ENCODE results near the gene TFPI. TPM values are rescaled to one million over a fixed set of nuclear protein-coding genes. Genes with fewer than 3 reads are reported as not detected.
"Not testable (repeated sequence)": the region's sequence is repeated elsewhere in the genome, so short reads cannot be mapped to it uniquely, and the experiment has no call there.

TFPI gene
- total RNA-seq, result 144 TPM

DNA sequence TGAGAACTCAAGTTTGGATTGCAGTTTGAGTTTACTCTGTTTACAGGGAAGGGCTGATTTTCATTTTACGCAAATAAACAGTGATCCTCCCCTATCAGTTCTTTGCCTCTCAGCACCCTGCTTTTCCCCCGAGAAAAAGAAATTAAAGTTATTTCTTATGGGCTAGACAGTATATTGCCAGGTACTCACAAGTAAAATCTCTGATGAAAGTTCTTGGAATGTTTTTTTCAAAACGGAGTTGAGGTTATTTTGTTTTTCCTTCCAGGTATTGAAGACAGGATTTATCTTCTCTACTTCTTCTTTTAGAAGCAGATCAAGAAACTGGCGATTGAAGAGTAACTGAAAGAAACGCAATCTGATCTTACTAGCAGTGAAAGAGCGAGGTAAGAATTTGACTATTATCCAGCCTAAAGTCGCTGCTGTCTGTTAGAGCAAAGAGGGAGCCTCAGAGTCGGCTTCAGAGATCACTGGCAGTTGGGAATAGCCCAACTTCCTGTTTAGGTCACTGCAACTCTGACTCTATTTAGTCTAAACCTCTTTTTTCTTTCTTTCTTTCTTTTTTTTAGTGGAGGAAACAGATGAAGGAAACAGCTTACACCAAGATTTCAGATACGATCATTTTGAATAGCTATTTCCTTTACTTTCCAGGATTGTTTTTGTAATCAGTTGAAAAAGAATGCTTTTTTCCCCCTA, at the start of gene TFPI:
Gene TFPI (minus strand): TSS at position 425 of the 693 bp plus-strand sequence. CDS start 50,667 bp downstream, outside the sequence.
- ATAC-seq, result peak; percentile 82
- peak; percentile 61 for DNase-seq (ENCODE audit: low spot score)

GRCh38 chr2:187594801-187595200, 40.6 kb upstream of the TFPI start:
- ATAC-seq (no peak), DNase-seq (ENCODE audit: low spot score) (no peak)

GRCh38 chr2:187593697-187594096, 39.5 kb upstream of the TFPI start:
- DNase-seq (ENCODE audit: low spot score) (no peak), ATAC-seq (no peak)

- DNase-seq (ENCODE audit: low spot score) (no peak), ATAC-seq (no peak)
Observed at GRCh38 chr2:187593098-187593497, 38.9 kb upstream of the TFPI start.

DNA sequence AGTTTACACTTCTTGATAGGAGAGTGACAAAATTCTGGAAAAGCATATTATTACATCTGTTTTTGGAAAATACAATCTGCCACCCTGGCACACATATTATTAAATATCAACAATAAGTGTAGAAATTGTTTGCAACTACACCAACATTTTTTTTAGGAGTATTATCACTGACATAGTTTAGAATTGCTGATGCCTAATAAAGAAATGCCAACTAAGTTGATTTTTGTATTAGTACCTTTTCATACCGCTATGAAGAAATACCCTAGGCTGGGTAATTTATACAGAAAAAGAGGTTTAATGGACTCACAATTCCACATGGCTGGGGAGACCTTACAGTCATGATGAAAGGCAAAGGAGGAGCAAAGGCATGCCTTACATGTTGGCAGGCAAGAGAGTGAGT, 35.9 kb upstream of the TFPI start:
- DNase-seq (ENCODE audit: low spot score) (no peak), ATAC-seq (no peak)

DNA sequence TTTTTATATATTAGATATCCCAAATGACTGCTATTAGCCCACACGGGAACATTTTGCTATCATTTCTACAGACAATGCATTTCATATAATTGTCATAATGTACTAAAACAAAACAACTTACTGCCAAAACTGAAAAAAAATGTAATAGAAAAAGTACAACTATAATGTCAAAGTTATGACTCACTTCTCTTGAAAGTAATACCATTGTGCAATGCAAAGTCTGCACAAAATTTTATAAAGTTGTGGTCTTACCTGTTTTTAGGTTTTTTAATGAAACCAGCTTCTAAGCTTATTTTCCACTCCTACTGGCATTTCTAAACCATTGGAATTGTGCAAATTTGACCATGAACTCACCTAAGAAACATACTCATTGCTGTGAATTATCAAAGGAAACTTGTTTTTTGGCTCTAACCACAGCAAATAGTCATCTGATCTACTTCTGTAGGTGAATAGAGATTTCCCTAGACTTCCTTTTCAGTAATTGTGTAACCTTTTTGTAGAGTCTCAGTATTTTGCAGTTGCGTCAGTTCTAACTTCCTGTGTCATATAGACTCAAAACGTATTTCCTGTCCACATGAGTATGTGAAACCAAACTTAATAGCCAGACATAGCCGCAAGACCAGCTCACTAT, 31.9 kb upstream of the TFPI start:
- DNase-seq (ENCODE audit: low spot score) (no peak), ATAC-seq (no peak)

- ATAC-seq, result peak; percentile 91
- no peak for DNase-seq (ENCODE audit: low spot score)
Observed at GRCh38 chr2:187581125-187581896, 27.1 kb upstream of the TFPI start.

- no peak for DNase-seq (ENCODE audit: low spot score)
- peak; percentile 83 for ATAC-seq
Observed at GRCh38 chr2:187580462-187581124, 26.4 kb upstream of the TFPI start.

DNA sequence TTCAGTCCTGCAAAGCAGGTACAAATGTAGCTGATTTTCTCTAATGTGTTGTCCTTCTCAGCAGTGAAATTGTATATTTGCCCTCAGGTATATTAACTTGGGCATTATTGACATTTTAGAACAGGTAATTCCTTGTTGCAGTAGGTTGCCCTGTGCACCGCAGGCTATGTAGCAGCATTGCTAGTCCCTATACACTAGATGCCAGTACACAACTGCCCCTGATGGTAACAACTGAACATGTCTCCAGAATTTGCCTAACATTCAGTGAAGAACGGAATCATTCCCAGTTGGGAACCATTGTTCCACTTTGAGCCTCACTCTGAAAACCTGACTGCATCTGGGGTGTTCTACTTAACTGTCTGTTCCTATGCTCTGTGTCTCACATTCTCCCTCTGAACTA, 23.1 kb upstream of the TFPI start:
- DNase-seq (ENCODE audit: low spot score) (no peak), ATAC-seq (peak; percentile 65)

DNA sequence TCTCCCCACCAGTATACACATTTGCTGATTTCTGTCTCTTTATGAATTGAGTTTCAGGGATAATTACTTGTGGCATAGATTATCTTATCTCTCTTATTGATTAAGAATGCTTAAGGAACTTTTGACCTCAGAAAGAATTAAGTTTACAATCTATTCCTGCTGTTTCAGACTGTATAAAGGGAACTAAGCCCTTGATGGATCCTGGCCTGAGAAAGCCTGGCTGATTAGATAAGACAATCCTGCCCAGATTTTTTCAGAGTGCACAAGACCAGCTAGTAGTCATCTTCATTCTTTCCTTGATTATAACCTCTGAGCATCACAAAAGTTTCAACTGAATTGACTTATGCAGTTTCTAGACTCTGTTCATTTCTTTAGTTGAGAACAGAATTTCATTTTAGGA, 22.7 kb upstream of the TFPI start:
- DNase-seq (ENCODE audit: low spot score) (no peak), ATAC-seq (no peak)

GRCh38 chr2:187575751-187576067, 21.5 kb upstream of the TFPI start:
- DNase-seq (ENCODE audit: low spot score), result no peak
- ATAC-seq, result no peak

- ATAC-seq (peak; percentile 47), DNase-seq (ENCODE audit: low spot score) (no peak)
Observed at GRCh38 chr2:187574969-187575750, 20.9 kb upstream of the TFPI start.

GRCh38 chr2:187573722-187574121, 19.5 kb upstream of the TFPI start:
- DNase-seq (ENCODE audit: low spot score) (no peak), ATAC-seq (no peak)

- not testable (repeated sequence) for DNase-seq (ENCODE audit: low spot score); ATAC-seq
Observed at GRCh38 chr2:187571996-187572395, 17.8 kb upstream of the TFPI start.

DNA sequence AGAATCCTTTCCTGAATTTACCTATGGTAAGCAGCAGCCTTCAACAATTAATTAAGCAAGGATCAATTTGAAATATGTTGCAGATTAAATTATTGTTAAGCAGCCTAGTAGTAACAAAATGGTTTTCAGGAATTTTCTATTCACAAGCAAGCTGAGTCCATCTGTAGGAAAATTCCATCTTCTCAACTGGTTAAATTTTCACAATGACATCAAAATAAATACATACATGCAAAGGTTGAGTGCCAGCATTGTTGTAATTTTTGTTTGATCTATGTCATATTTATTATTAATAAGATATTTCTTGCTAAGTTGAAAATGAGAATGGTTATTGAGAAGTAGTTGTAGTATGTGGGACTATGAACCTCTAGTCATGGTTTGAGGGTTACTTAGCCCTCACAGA, 15.3 kb upstream of the TFPI start:
- ATAC-seq (no peak), DNase-seq (ENCODE audit: low spot score) (no peak)

DNA sequence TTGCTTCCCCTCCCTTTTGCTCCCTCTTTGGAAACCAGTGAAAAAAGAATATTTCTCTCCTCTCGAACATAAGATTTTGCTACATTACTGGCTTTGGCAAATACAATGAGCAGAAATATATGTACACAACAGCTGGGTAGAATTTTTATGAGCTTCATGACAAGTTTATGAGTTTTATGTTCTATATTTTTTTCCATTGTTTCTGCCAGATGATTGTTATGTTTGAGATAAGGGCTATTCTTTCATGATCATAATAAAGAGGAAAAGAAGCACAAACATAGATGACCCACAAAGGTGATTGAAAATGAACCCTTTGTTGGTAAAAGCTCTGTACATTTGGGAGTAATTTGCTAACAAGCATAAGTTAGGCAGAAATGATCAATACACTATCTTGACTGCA, 14.8 kb upstream of the TFPI start:
- DNase-seq (ENCODE audit: low spot score) (no peak), ATAC-seq (no peak)

- ATAC-seq, result peak; percentile 62
Observed at GRCh38 chr2:187567126-187567525, 12.9 kb upstream of the TFPI start.

GRCh38 chr2:187566712-187567111, 12.5 kb upstream of the TFPI start:
- ATAC-seq (no peak), DNase-seq (ENCODE audit: low spot score) (no peak)

More at GRCh38 chr2:187567126-187567525, 12.9 kb upstream of the TFPI start:
- DNase-seq (ENCODE audit: low spot score), result no peak

DNA sequence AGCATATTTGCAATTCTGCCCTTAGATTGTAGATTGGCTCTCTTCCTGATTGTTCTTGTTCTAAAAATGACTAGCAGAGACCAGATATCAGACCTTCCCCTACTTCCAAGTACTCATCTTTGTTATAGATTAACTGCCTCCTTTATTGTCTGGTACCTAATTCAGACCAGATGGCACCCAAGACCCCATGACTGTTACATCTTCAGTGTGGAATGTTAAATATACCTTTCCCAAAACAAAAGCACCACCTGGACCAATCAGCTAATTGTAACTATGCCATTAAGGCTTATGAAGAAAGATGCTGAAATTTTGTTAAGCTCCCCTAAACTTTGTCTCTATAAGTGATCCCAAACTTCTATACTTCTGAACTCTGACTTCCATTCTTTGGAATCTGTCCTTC, 12.0 kb upstream of the TFPI start:
- no peak for ATAC-seq
- no peak for DNase-seq (ENCODE audit: low spot score)

DNA sequence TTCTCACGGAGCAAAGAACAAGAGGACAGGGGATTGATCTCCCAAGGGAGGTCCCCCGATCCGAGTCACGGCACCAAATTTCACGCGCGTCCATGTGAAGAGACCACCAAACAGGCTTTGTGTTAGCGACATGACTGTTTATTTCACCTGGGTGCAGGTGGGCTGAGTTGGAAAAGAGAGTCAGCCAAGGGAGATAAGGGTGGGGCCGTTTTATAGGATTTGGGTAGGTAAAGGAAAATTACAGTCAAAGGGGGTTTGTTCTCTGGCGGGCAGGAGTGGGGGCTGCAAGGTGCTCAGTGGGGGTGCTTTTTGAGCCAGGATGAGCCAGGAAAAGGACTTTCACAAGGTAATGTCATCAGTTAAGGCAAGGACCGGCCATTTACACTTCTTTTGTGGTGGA, 11.4 kb upstream of the TFPI start:
- ATAC-seq; DNase-seq (ENCODE audit: low spot score): not testable (repeated sequence)

- DNase-seq (ENCODE audit: low spot score); ATAC-seq: not testable (repeated sequence)
Observed at GRCh38 chr2:187556493-187556892, 2.3 kb upstream of the TFPI start.

Measured in left lobe of liver (tissue), 2 donors.